Esophagus squamous epithelium (tissue), 4 donors: ENCODE data around the gene MMD.

Experiments used
- CTCF ChIP-seq, 6 experiments: fragments of 450-650 bp in 4 of 6; fragments of 200-600 bp in 2 of 6; sonication (generic) in 2 of 6; IDR thresholded peaks; one replicate each; pipeline ENCODE4 v1.5.1; 2016 to 2019; ENCODE audit warnings: antibody characterized with exemption in 6 of 6, mild to moderate bottlenecking in 4 of 6, moderate library complexity in 4 of 6
- POLR2A ChIP-seq, 4 donors: fragments of 450-650 bp; IDR thresholded peaks; one replicate each; pipeline ENCODE4 v1.6.1; 2017; ENCODE audit warnings: antibody characterized with exemption in 4 of 4, mild to moderate bottlenecking in 4 of 4, moderate library complexity in 3 of 4

- TF ChIP-seq CTCF (IDR thresholded peaks at IDR 0.05) (no peak), POLR2A (IDR thresholded peaks at IDR 0.05) (no peak)
Observed at GRCh38 chr17:55442462-55442861, 20.8 kb upstream of the MMD start.
